HG03039 (cell line): ENCODE data around the gene AGER.
"Not testable (repeated sequence)": the region's sequence is repeated elsewhere in the genome, so short reads cannot be mapped to it uniquely, and the experiment has no call there.

Source experiments
- ATAC-seq: cut with Tn5 transposase; IDR thresholded peaks from one replicate; pipeline ENCODE4 v1.9.1; 2021; ENCODE audit warnings: mild to moderate bottlenecking, moderate library complexity; ENCODE audit not compliant: unreplicated experiment

Gene AGER

GRCh38 chr6:32184084-32184640 lies at the start of gene AGER:
Gene AGER (minus strand): TSS chr6:32184253. CDS start chr6:32184222, 31 bp downstream.
- no peak for ATAC-seq

- no peak for ATAC-seq
Measured at GRCh38 chr6:32226434-32226833, 42.4 kb upstream of the AGER start.

GRCh38 chr6:32224696-32225095 lies 40.6 kb upstream of the AGER start:
- no peak for ATAC-seq

GRCh38 chr6:32223258-32224235 lies 39.5 kb upstream of the AGER start, which contains the start of gene NOTCH4:
Gene NOTCH4 (minus strand): TSS chr6:32224067. CDS start chr6:32223928, 139 bp downstream.
- no peak for ATAC-seq

GRCh38 chr6:32222333-32223230 lies 38.5 kb upstream of the AGER start:
- ATAC-seq, result no peak

- no peak for ATAC-seq
Measured at GRCh38 chr6:32220021-32220420, 36.0 kb upstream of the AGER start.

- no peak for ATAC-seq
Measured at GRCh38 chr6:32218167-32218566, 34.1 kb upstream of the AGER start.

- no peak for ATAC-seq
Measured at GRCh38 chr6:32216998-32217397, 32.9 kb upstream of the AGER start.

- ATAC-seq, result no peak
Measured at GRCh38 chr6:32216285-32216684, 32.2 kb upstream of the AGER start.

GRCh38 chr6:32215617-32216016 lies 31.6 kb upstream of the AGER start:
- no peak for ATAC-seq

- ATAC-seq, result no peak
Measured at GRCh38 chr6:32214126-32214525, 30.1 kb upstream of the AGER start.

- no peak for ATAC-seq
Measured at GRCh38 chr6:32213649-32214048, 29.6 kb upstream of the AGER start.

- no peak for ATAC-seq
Measured at GRCh38 chr6:32212076-32212760, 28.2 kb upstream of the AGER start.

- ATAC-seq, result not testable (repeated sequence)
Measured at GRCh38 chr6:32211432-32211831, 27.4 kb upstream of the AGER start.

- ATAC-seq, result no peak
Measured at GRCh38 chr6:32210191-32210601, 26.1 kb upstream of the AGER start.

GRCh38 chr6:32208996-32209395 lies 24.9 kb upstream of the AGER start:
- no peak for ATAC-seq

- ATAC-seq, result no peak
Measured at GRCh38 chr6:32204268-32204715, 20.2 kb upstream of the AGER start.

GRCh38 chr6:32203426-32204267 lies 19.6 kb upstream of the AGER start:
- ATAC-seq, result no peak

GRCh38 chr6:32202186-32202585 lies 18.1 kb upstream of the AGER start:
- ATAC-seq, result no peak
